GM12892 (cell line): Measurements from ENCODE around the gene CENPO.

Experiments used
- POLR2A ChIP-seq: IDR thresholded peaks from 2 replicates; pipeline ENCODE4 v1.6.1; 2011; ENCODE audit warnings: low read depth, low read length, control low read depth
- POLR2AphosphoS5 ChIP-seq: IDR thresholded peaks from 2 replicates; pipeline ENCODE4 v1.6.1; 2011; ENCODE audit warnings: low read depth, low read length, control low read depth
- TAF1 ChIP-seq: IDR thresholded peaks from 2 replicates; pipeline ENCODE4 v1.6.1; 2011; ENCODE audit warnings: low read depth, mild to moderate bottlenecking, control low read depth, low read length, borderline replicate concordance

- no peak for TF ChIP-seq POLR2AphosphoS5
- TF ChIP-seq POLR2A, result no peak
- TF ChIP-seq TAF1, result no peak
Observed at GRCh38 chr2:24858996-24859395, 65.8 kb downstream of the CENPO start.
